ENCODE results near the gene RFC2. TPM values are rescaled to one million over a fixed set of nuclear protein-coding genes. Genes with fewer than 3 reads are reported as not detected.
A peak's percentile ranks its signal among the peaks of the same experiment; 100 is the strongest.

Gene RFC2
- 10 to 100 TPM; 80.1 to 84.5 TPM for total RNA-seq

DNA sequence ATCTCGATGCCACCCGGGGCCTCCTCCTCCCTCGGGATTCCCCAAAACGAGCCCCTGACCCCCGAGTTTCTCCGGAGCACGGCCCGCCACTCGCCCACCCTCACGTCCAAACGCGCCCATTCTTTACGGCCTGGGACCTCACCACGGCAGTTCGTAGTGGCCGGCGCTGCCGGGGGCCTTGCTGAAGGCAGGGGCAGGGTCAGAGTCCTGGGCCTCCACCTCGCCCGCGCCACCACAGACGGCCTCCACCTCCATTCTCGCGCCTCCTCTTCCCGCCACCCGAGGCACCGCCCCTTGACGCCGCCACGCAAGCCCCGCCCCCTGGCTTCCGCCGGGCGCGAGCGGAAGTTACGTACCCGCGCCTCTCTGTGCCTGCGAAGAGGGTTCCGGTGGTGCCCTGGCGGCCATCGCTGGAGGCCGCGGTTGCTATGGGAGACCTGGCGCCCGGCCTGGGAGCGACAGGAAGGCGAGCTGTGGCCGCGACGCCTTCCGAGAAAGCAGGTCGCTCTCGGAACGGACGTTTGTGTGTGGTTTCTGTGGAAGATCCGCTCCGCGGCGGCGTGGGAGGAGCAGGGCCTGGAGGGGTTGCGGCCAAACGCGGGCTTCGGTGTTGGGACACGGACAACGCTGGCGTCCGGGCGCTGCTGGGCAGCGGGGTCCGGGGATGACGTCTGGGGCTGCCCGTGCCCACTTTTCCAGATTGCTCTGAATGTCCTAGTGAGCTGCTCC, at the start of gene RFC2:
Gene RFC2 (minus strand): TSS at position 271 of the 729 bp plus-strand sequence. CDS start 16 bp downstream, at position 255.
- Mint-ChIP-seq H3K36me3 (peaks cover 20 to 33% of the 10 kb centered on the region in 2 donors), H3K27ac (peak within 1 kb of the TSS; percentile 96 to 97), H3K9me3 (no peaks in the 10 kb centered on the region)
- ATAC-seq (peak; percentile 98), DNase-seq (ENCODE audit: low spot score in 2 of 2) (peak; percentile 99 to 100)

DNA sequence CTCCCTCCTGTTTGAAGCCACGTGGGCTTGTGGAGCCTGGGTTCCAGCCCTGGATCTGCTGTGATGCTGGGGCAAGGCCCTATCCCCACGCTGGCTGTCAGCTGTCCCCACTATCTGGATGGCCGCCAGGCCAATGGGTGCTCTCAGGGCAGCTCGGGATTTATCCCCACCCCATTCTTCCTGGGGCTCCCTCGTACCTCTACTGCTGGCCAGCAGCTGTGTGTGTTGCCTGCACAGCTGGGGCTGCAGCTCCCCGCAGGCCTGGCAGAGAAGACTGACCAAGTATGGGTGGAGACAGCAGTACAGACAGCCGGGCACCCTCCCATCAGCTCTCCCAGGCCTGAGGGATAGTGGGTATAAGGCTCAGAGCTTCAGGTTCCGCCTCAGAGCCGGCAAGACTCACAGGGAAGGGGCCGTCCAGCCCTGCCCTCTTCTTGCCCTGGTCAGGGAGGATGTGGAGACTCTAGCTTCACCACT, 48.6 kb upstream of the RFC2 start:
- DNase-seq (ENCODE audit: low spot score in 2 of 2) (no peak), ATAC-seq (no peak)
- no peaks in the 10 kb centered on the region for H3K36me3 Mint-ChIP-seq
- no peak overlapping the region for H3K27ac Mint-ChIP-seq
- no peaks in the 10 kb centered on the region for H3K9me3 Mint-ChIP-seq

DNA sequence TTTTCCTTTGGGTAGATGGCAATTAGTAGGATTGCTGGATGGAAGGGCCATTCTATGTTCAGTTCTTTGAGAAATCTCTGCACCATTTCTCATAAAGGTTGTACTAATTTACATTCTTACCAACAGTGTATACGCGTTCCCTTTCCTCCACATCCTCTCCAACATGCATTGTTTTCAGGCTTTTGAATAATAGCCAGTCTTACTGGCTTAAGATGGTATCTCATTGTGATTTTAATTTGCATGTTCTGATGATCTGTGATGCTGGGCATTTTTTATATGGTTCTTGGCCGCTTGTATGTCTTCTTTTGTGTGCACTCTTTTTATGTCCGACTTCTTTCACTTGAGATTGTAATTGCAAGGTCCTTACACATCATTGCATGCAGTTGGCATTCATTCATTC, 46.7 kb upstream of the RFC2 start:
- no peak overlapping the region for H3K27ac Mint-ChIP-seq
- DNase-seq (ENCODE audit: low spot score in 2 of 2) (no peak), ATAC-seq (no peak)
- H3K9me3 Mint-ChIP-seq = no peaks in the 10 kb centered on the region
- no peaks in the 10 kb centered on the region for H3K36me3 Mint-ChIP-seq

DNA sequence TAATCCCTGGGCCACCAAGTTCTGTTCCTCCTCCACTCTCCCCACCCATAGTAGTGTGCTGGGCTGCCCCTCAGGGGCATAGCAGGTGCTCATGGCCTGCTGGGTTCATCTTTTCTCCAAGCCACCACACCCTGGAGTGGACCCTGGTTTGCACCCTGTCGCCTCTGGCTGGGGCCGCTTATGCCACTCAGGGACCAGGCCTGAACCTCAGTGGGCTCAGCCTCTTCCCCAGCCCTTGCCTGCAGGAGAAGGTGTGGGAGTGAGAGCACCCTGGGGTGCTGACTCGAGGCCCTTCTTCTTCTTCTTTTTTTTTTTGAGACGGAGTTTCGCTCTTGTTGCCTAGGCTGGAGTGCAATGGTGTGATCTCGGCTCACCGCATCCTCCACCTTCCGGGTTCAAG, 45.2 kb upstream of the RFC2 start:
- no peak for ATAC-seq
- Mint-ChIP-seq H3K36me3 (no peaks in the 10 kb centered on the region), H3K9me3 (no peaks in the 10 kb centered on the region), H3K27ac (no peak overlapping the region)
- no peak for DNase-seq (ENCODE audit: low spot score in 2 of 2)

DNA sequence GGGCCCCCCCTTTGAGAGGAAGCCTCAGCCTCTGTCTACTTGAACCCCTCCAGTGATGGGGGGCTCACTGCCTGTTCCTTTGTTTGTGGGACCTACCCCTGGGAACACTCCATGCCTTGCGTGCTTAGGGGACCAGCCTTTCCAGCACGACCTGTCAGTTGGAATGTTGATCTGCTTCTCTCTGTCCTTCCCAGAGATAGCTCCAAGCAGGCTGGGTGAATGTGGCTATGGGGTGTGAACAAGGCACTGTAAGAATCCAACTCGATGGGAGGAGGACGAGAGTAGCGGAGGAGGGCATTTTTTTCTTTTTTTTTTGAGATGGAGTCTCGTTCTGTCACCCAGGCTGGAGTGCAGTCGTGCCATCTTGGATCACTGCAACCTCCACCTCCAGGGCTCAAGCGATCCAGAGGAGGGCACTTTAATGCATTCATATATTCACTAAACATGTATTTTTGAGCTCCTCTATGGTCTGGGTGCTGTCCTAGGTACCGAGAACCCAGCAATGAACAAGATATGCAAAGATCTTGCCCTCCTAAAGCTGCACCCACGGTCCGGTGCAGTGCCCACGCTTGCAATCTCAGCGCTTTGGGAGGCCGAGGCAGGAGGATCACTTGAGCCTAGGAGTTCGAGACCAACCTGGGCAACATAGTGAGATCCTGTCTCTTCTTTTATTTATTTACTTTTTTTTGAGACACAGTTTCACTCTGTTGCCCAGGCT, 43.5 kb upstream of the RFC2 start:
- no peaks in the 10 kb centered on the region for H3K36me3 Mint-ChIP-seq

DNA sequence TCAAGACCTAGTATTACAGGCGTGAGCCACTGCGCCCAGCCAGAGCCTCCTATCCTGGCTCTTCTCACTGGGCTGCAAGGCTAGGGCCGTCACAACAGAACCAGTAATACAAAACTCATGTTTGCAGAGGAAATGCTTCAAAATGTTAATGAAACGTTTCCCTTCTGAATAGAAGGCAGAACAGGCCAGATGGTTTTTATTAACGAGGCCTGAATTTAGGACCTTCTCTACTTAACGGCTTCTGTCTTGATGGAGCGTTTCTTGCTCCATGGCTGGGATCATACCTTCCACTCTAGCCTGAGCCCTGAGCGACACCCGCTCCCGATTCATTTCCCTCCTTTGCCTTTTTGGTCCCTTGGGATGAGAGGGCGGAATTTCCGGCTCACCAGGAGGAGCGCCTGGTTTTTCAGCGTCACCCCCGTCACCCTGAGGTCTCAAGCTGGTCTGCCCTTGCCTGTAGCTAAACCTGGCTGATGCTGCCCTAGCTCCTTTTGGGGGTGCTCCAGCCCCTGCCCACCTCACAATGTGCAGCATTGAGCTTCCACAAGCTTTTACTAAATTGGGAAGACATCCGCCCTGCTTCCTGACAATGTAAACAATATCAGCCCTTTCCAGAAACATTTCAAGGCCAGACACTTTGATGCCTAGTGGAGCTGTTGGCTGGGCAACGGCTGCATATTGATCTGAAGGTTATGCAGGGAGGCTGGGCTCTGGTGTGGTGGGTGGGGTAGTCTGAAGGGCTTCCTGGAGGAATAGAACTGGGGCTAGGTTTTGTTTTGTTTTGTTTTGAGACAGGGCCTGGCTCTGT, 40.2 kb upstream of the RFC2 start:
- no peak for DNase-seq (ENCODE audit: low spot score in 2 of 2)
- no peaks in the 10 kb centered on the region for H3K36me3 Mint-ChIP-seq
- no peak for ATAC-seq
- H3K27ac Mint-ChIP-seq = no peak overlapping the region
- H3K9me3 Mint-ChIP-seq = no peaks in the 10 kb centered on the region

More for the DNA sequence above, 43.5 kb upstream of the RFC2 start:
- DNase-seq (ENCODE audit: low spot score in 2 of 2) (no peak), ATAC-seq (no peak)
- Mint-ChIP-seq H3K9me3 (no peaks in the 10 kb centered on the region), H3K27ac (no peak overlapping the region)

DNA sequence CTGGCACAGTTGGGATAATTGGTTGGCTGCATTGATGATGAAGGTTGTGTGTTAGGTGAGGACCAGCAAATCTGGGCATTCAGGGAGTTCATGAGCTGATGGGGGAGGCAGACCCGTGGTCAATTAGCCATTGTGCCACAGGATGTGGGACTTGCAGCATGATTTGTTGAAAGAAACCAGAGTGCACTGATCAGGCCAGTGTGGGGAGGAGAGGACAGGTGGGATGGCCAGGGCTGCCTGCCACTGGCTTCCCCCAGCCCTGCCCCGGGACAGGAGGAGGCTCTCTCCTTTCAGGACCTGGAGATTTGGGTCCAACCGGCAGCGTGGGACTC, 39.3 kb upstream of the RFC2 start:
- no peak for DNase-seq (ENCODE audit: low spot score in 2 of 2)
- H3K9me3 Mint-ChIP-seq = no peaks in the 10 kb centered on the region
- H3K36me3 Mint-ChIP-seq = no peaks in the 10 kb centered on the region
- ATAC-seq = no peak
- H3K27ac Mint-ChIP-seq = no peak overlapping the region

DNA sequence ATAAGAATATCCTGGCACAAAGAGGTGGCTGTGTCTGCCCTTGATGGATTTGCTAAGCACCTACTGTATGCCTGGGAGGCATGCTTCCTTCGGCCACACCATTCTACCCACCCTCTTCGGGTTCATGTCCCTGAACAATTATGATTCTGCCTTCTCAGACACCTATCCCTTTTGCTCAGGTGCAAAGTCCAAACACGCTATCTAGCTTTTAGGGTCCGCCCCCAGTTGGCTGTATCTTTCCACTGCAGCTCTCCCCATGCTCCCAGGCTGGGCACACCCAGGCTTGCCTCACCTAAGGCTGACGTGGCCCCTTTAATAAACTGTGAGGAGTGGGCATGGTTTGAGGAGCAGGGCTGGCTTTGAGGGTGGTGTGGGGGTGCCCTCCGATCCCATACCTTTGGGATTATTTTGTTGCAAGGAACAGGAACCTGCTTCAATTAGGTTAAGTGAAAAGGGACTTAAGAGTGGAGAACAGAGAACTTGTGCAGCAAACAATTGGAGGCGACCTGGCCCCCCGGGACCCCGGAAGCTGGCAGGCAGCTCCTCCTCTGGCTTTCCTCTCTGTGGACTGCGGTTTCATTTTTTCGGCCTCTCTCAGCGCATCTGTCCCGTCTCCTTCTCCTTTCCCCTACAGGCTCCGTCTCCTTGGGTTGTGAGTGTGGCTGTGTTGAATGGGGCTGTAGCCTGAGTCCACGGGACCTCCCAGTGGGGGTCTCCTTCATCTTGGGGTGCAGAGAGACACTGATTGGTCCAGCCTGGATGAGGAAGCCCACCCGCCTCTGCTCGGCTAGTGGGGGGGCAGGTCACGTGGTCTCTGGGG, 38.8 kb upstream of the RFC2 start:
- Mint-ChIP-seq H3K36me3 (no peaks in the 10 kb centered on the region), H3K9me3 (no peaks in the 10 kb centered on the region), H3K27ac (no peak overlapping the region)
- DNase-seq (ENCODE audit: low spot score in 2 of 2) (no peak), ATAC-seq (no peak)

DNA sequence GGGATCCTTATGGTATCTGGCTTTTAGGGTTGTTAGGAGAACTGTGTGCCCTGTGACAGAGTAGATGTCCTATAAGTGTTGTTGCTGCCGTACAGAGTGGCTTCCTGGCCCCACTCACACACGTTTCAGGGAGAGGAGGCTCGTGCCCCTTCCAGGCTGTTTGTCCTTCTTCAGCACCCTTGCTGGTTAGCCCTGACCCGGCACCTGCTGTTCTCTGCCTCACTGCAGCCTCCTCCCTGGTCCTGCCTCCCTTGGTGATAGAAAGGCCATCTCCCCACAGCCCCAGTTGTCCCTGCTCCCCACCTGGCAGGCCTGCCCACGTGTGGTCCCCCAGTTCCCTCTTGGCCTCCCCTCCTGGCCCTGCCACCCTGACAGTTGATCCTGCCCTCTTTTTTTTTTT, 37.3 kb upstream of the RFC2 start:
- DNase-seq (ENCODE audit: low spot score in 2 of 2) (no peak), ATAC-seq (no peak)
- no peaks in the 10 kb centered on the region for H3K9me3 Mint-ChIP-seq
- no peaks in the 10 kb centered on the region for H3K36me3 Mint-ChIP-seq
- H3K27ac Mint-ChIP-seq = no peak overlapping the region

DNA sequence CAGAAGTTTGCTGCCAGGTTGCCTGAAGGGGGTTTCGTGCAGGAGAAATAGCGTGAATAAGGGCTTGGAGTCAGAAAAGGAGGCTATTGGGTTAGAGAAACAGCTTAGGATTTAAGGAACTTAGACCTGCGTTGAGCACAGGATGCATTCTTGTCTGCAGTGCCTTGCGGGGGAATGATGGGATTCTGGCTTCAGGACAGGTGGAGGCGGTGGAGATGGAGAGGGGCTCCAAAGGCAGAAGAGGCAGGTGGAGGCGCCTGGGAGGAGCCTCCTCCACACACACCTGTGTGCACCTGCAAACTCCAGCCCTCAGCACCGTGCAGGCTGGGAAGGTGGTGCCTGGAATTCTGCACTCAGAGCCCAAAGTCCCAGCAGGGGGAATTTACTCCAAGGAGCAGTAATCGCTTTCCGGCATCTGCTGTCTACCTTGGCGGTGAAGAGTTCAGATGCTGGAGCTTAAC, 36.8 kb upstream of the RFC2 start:
- H3K27ac Mint-ChIP-seq = no peak overlapping the region
- ATAC-seq = no peak
- no peaks in the 10 kb centered on the region for H3K9me3 Mint-ChIP-seq
- H3K36me3 Mint-ChIP-seq = no peaks in the 10 kb centered on the region
- no peak for DNase-seq (ENCODE audit: low spot score in 2 of 2)

DNA sequence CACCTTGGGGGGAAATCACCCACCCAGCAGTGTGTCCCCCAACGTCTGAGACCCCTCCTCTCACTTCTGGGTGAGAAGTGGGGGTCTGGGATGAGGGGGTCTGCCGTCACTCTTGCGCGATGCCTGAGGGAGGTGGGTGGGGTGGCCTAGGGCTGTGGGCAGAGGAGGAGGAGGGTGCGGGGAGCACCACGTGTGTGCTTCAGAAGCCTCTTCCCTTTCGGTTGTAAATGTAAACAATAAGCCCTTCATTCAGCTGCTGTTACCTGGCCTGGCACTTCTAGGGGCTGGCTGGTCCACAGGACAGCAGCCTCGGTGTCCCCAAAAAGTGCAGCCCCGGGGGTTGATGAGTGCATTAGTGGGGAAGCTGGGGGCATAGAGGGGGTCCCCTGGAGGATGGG, 36.4 kb upstream of the RFC2 start:
- no peaks in the 10 kb centered on the region for H3K9me3 Mint-ChIP-seq
- no peak overlapping the region for H3K27ac Mint-ChIP-seq
- no peak for ATAC-seq

DNA sequence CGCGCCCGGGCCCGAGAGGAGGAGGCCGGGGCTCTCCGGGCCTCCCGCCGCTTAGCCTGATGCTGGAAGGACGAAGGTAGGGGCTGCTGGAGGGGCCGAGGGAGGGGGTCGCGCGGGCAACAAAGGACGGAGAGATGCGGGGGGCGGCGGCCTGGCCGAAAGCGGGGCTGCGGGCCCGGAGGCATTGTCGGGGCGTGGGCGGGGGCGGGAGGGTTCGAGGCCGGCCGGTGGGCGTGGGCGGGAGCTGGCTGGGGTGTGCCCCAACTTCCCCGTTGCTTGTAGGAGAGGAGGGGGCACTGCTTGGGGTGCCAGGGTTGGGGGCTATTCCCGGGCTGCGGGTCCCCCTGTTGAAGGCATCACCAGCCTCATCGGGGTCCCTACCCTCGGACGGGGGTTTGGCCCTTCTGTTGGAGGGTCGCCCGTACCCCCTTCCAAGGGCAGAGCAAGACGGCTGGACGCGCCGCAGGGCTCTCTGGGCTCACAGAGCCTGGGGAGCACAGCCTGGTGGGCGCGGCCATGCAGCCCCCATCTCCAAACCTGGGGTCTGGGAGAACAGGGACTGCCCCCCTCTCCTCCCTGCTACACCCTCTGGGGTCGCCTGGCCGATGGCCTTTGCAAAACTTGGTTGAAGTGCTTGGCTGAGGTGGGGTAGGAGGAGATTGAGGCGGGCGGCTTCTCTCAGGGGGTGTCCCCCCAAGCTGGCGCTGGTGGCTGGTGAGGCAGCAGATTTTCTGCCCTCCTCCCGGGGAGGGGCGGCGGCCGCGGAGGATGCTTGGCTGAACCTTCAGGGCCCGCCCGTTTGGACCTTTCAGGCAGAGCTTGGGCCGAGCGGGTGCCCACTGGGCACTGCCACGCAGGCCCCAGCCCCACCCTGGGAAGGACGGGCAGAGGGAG, 35.7 kb upstream of the RFC2 start:
- Mint-ChIP-seq H3K9me3 (no peaks in the 10 kb centered on the region), H3K36me3 (no peaks in the 10 kb centered on the region), H3K27ac (no peak overlapping the region)
- ATAC-seq = no peak
- no peak for DNase-seq (ENCODE audit: low spot score in 2 of 2)

More for the DNA sequence above, 36.4 kb upstream of the RFC2 start:
- no peak for DNase-seq (ENCODE audit: low spot score in 2 of 2)
- H3K36me3 Mint-ChIP-seq = no peaks in the 10 kb centered on the region

DNA sequence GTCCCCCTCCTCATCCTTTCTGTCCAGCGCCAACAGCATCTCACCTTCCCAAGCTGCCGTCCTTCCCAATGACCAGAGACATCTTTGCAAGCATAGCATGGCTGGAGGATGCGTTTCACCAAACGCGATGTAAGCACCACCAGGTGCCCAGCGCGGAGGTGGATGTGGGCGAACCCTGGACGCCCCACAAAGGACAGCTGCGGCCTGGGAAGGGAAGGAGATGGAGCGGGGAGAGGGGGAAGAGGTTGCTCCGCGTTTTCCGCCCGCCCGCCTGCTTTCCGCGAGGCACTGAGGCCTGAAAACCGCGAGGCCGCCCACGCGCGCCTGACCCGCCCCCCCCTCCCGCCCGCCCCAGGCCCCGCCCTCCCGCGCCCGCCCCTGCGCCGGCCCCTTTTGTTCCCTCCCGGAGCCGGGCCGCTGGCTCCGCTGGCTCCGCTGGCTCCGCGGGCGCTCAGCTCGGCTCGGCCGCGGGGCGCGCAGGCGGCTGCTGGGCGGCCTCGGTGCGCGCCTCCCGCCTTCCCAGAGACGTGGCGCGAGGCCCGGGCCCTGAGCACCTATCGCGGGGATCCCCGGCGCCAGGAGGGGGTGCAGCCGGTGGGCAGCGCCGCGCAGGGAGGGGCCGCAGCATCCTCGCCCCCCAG, 34.9 kb upstream of the RFC2 start, which contains the start of gene CLIP2:
Gene CLIP2 (plus strand): TSS at position 390 of the 641 bp plus-strand sequence. CDS start 28,140 bp downstream, outside the sequence.
- Mint-ChIP-seq H3K27ac (no peak within 1 kb of the TSS), H3K36me3 (no peaks in the 10 kb centered on the region), H3K9me3 (no peaks in the 10 kb centered on the region)
- ATAC-seq (peak; percentile 80 to 95), DNase-seq (ENCODE audit: low spot score in 2 of 2) (peak in 1 of 2 donors; percentile 67)

DNA sequence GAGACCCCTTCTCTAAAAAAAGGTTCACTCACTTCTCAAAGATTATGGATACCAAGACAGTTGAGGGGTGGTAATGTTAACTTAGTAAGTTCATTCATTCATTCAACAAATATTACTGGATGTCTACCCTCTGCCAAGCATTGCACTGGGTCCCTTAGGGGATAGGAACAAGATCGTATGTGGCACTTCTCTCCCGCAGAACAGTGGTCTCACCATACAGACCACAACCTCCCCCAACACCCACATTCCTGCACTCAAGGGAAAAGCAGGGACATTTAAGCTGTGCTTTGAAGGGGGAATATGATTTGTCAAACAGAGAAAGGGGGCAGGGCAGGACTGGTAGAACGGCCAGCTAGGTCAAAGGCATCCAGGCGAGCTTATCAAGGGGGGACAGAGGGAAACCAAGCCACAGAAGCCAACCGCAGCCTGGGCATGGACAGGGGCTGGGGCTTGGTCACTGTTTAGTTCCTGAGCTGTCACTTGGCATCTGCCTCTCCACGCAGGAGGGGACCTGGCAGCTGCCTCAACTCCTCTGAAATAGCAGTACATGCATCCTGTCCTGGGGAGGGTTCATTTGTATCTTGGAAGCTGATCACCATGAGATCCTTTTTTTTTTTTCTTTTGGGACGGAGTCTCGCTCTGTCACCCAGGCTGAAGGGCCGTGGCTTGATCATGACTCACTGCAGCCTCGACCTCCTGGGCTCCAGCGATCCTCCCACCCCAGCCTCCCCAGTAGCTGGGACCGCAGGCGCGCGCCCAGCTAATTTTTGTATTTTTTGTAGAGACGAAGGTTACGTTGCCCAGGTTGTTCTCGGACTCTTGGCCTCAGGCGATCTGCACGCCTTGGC, 34.1 kb upstream of the RFC2 start:
- no peak overlapping the region for H3K27ac Mint-ChIP-seq
- DNase-seq (ENCODE audit: low spot score in 2 of 2) (no peak), ATAC-seq (peak in 1 of 2 donors; percentile 10)
- H3K9me3 Mint-ChIP-seq = no peaks in the 10 kb centered on the region
- no peaks in the 10 kb centered on the region for H3K36me3 Mint-ChIP-seq
